HS-5 (cell line): Measurements from ENCODE around the gene SLC17A2.

Source experiments
- DNase-seq: peaks from one replicate; pipeline ENCODE4 v3.0.0-alpha.2; 2012; ENCODE audit warnings: low read depth

The SLC17A2 gene

DNA sequence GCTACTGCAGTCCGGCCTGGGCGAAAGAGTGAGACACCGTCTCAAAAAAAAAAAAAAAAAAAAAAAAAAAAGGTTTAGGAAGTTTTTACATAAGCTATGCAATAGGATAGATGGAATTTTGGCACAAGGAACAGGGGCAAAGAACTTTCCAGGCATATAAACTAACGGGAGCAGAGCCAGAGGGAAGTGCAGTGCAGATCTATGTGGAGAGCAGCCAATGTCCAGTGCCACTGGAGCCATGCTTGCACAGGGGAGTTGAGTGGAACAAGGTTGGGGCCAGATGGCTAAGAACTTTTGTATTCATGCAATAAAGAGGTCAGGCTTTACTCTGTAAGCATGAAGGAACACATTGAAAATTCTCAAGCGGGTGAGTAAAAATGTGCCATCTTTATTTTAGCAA is 10.8 kb downstream of the SLC17A2 start:
- DNase-seq = no peak

DNA sequence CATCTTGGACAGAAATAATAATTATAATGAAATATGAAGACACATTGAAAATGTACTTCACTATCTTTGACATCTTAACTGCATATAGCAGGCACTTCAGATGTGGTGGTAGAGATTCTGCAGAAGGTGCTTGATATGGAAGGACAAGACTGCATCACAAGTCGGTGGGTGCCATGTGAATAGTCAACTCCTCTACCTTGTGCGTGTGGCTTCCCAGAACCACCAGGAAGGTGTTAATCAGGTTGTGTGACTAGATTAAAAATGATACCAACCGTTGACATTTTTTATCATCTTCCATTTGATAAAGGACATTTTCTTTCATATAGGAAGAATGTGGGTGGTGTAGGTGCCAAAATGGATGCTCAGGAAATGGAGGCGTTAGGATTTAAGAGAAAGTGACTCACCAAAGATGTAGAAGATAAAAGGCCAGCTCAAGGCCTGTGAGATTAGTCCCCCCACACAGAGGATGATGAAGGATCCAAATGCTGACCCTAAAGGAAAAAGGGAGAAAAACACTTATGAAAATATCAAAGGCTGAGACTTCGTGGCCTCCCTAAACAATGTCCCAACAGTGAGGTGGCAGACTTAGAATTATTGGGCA is 12.3 kb downstream of the SLC17A2 start:
- DNase-seq = no peak

DNA sequence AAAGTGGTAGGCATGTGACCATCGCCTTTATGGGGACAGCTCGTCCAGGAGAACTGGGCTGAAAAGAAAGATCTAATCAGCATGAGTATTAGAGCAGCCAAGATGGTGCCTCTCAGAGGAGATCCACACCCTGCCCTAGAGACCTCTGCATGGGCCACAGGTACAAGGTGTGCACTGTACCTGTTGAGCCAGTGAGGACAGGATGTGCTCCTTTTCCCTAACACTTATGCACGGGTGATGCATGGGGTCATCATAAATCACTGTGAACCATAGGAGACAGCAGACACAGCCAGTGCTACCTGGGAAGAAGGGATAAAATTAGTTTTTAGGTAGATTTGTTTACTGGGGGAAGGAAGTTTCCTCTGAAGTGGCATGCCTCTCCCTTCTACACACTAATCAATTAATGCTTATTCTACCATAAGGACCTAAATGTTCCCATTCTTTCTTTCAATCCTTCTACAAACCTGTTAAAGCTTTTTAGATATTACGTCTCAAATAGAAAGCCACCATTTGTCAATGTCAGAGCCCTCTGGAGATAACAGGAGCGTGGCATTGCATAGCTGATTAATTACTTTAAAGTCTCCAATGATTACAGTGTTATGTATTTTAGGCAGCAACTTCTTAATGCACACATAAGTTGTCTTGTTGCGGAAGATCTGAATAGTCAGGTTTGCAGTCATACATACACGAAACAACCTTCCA is 13.6 kb downstream of the SLC17A2 start:
- no peak for DNase-seq

DNA sequence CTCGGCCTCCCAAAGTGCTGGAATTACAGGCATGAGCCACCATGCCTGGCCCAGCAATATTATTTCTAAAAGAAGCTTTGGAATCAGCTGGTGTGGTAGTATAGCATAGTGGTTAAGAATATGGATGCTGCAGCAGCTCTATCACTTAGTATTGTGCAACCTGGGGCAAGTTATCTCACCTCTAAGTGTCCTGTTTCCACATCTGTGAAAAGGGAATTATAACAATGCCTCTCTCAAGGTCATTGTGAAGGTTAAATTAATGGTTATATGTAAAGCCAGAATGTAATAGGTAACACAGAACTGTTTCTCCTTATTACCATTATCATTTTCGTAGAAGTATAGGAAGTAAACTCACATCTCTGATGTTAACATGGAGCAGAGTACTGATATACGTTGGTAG is 14.2 kb downstream of the SLC17A2 start:
- DNase-seq = no peak

- DNase-seq = no peak
Observed at GRCh38 chr6:25913741-25914140, 16.8 kb downstream of the SLC17A2 start.

GRCh38 chr6:25911351-25911750 is 19.1 kb downstream of the SLC17A2 start:
- DNase-seq = no peak

DNA sequence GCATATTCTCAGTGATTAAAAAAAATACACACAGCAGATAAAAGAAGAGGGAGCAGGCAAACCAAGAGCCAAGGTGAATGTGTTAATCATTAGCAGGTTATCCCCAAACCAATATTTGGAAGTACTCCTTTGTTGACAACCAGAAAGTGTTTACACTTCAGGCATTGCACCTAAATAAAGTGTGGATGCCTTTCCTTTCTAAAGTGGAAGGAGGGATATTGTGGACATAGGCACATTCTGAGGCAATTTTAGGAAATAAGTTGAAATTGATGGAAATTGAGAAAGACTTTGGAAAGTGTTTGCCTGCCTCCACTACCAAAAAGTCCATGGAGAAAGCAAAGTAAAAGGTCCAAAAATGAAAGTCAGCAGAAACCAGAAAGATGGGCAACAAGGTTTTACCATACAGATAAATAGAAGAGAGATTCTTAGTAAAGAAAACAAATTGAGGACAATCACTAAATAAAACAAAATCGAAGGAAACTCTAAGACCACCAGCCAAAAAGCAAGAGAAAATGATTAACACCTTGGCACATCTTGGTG is 22.9 kb downstream of the SLC17A2 start:
- DNase-seq = no peak

GRCh38 chr6:25903467-25904099 is 26.9 kb downstream of the SLC17A2 start:
- no peak for DNase-seq

DNA sequence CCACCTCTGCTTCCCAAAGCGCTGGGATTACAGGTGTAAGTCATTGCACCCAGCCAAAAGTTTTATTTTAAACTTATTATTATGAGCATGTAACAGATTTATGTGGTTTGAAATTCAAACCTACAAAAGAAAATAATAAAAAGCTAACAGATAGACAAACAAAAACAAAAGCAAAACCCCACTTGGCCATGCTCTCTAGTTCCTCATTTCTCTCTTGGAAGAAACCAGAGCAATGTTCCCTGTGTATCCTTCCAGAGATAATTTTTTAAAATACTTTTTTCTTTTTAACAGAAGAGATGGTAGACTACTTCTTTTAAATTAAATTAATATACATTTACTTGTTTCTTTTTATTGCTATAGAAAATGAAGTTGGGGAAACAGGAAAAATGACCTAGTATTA is 28.4 kb downstream of the SLC17A2 start:
- DNase-seq = no peak

GRCh38 chr6:25900843-25901242 is 29.6 kb downstream of the SLC17A2 start:
- no peak for DNase-seq

DNA sequence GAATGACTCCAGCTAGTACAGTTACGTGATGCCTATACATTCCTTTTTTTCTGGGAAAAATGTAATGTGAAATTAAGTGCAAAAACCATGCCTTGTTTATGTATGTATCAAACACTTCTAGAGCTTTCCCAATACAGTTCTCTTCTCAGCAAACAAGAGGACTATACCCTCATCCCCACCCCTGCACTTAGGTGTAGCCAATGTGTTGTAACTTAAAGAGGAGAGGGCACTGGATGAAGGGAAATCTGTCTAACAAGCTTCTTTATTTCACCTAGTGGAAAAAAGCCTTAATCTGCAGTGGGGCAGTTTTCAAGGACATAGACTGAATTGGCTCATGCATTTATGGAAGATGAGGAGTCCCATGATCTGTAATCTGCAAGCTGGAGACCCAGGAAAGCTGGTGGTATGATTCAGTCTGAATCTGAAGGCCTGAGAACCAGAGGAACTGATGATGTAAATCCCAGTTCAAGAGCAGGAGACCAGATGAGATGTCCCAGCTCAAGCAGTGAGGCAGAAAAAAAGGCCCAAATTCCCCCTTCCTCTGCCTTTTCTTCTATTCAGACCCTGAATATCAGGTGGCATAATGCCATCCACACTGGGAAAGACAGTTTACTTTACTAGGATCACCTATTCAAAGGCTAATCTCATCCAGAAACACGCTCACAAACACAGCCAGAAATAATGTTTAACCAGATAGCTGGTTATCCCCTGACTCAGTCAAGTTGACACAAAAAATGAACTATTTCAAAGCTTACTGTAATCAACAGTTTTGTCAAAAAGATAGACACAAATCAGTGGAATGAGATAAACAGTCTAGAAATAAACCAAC is 30.7 kb downstream of the SLC17A2 start:
- no peak for DNase-seq

DNA sequence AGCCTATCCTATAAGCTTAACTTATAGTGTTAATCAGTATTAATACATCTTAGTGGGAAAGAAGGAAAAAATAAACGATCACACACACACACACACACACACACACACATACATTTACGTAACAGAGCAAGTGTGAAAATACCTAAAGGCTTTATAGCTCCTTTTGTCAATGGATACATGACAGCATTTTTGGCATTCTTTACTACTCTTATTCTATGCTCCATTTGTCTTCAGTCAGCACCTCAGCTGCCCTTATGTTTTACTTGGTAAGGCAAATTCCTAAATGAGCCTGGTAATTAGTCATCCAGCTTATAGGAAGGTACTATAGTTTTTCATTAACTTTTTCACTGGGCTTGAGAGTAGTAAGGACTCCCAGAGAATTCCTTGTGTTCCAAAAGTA is 31.4 kb downstream of the SLC17A2 start:
- no peak for DNase-seq

- DNase-seq = no peak
Observed at GRCh38 chr6:25898289-25898977, 32.1 kb downstream of the SLC17A2 start.

DNA sequence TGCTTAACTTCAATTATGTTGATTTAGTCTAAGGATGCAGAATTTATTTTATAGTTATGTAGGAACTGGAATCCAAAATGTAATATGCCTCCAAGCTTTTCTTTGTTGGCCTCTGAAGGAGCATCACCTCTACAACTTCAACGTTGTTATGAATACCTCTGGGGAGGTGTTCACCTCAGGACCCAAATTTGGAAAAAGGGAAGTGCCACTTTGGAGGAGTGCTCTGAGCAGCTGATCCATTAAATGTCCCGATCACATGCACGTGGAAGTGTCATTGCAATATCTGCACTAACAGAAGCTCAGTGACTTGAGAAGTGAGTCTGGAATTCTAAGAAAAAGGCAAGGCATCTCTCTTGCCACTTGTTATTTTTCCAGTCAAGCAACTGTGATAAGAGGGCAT is 34.2 kb downstream of the SLC17A2 start:
- no peak for DNase-seq

- no peak for DNase-seq
Observed at GRCh38 chr6:25895771-25896170, 34.7 kb downstream of the SLC17A2 start.

DNA sequence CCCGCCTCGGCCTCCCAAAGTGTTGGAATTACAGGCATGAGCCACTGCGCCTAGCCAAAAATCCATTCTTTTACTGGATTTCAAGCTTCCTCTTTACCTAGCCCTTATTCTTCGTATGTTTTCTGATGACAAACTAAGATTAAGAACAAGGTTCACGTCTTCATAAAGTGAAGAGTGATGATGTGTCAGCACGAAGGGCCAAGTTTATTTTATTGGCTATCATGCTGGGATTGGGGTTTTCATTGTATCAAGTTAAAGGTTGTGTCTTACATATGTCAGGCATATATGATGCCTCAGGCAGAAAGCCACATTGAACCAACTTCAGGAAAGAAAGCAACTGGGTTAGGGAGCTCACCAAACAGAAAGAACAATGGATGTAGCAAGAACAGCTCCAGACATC is 36.7 kb downstream of the SLC17A2 start:
- no peak for DNase-seq

DNA sequence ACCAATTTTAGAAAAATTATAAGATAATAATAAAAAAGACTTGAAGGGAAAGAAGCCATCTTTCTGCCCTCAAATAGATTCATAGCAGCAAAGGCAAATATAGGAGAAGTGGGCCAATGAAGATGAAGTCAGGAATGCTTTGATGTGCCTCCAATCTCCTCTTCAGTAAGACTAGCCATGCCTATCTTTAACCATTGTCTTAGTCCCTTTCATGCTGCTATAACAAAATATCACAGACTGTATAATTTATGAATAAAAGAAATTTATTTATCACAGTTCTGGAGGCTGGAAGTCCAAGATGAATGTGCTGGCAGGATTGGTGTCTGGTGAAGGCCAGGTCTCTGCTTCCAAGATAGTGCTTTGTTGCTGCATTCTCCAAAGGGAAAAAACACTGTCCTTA is 37.6 kb downstream of the SLC17A2 start:
- DNase-seq = no peak

DNA sequence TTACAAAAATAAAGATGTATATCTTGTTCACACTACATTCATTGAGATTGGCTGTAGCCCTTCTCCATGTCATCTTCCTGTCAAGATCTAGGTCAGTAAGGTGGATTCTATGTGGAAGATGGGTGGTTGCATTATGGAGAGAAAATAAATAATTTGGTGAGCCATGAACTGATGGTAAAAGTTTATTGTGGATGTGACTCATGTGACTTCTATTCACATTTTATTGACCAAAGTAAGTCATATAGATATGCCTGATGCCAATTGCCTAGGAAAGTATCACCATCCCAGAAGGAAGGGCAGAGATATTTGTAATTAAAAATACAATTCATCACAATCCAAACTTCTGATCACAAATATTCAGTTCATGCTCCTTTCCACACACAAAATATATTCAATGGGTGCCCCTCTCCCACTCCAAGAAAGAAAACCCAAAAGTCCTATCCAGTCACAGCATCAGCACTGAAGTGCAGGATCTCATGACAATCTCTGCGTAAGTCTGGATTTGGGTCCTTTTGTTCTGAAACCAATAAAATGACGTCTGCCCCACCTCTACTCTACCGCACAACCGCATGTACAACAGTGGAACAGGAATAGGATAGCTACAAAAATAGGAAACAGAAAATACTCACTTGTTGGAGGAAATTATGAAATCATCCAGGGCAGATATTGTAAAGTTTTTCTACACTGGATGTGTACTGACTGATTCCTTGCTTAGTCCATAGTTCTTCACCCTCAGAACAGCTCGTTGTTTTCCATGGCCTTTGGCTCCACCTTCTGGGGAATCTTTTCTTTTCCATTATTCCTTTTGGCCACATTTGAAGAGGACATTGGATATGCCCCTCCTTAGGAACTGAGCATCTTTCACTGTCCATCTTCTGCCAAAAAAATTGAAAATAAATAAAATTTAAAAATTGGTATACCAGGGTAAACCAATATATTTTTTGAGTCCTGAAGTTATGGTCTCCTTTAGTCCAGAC is 40.3 kb downstream of the SLC17A2 start:
- DNase-seq = peak; percentile 43

- no peak for DNase-seq
Observed at GRCh38 chr6:25888626-25889025, 41.9 kb downstream of the SLC17A2 start.

GRCh38 chr6:25886066-25886465 is 44.4 kb downstream of the SLC17A2 start:
- DNase-seq = no peak

DNA sequence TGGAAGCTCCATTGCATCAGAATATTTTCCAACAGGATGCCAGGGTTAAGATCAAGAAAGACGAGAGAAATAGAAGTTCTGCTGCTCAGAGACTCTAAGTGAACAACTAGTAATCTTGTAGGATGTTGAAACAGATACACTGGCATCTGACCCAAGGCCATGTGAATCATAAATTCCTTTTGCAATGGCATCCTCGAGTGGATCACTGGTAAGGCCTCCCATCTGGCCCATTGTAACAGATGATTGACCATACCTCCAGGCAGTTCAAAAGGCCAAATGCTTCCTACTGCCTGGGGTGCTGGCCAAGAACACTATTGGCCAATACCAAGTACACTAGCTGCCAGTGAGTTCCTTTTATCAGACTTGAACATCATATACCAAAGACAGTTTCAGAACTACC is 46.5 kb downstream of the SLC17A2 start:
- peak; percentile 92 for DNase-seq
